SK-N-SH (cell line): ENCODE data around the gene TNFRSF1A. TPM values are rescaled to one million over a fixed set of nuclear protein-coding genes. Genes with fewer than 3 reads are reported as not detected.

Experiments
- CTCF ChIA-PET: fragments of 300-600, 350-600 bp; formaldehyde crosslinking; extraction: SDS; loops from one replicate; lab custom pipeline; 2021; lab: Yijun Ruan, JAX
- POLR2A ChIA-PET: fragments of 350-600 bp; sonication (Branson Sonifier 250); formaldehyde crosslinking; extraction: SDS; loops from one replicate; lab custom pipeline; 2020; ENCODE audit warnings: antibody characterized with exemption, inconsistent platforms; lab: Yijun Ruan, JAX
- DNase-seq: peaks from one replicate; pipeline ENCODE4 v3.0.0; 2012
- H2AFZ ChIP-seq: fragments of 200-600 bp; sonication (generic); 2 replicates; pipeline ENCODE4 v1.8.1; 2016; ENCODE audit warnings: antibody characterized with exemption, mild to moderate bottlenecking, low read depth
- H3F3A ChIP-seq: fragments of 200-600 bp; sonication (generic); replicated peaks from 2 replicates; pipeline ENCODE3; 2016; ENCODE audit warnings: antibody characterized with exemption, mild to moderate bottlenecking; ENCODE audit not compliant: insufficient read depth
- H3K27ac ChIP-seq, 2 experiments: fragments of 200-500 bp in 1 of 2; fragments of 200-600 bp in 1 of 2; sonication (Bioruptor generic) in 1 of 2; sonication (generic), shearing (Covaris generic) in 1 of 2; 2 replicates each; pipeline versions ENCODE4 v1.5.1 to v1.6.1; 2014 to 2016; ENCODE audit warnings: low read depth in 2 of 2, inconsistent platforms in 1 of 2, low read length in 1 of 2, mild to moderate bottlenecking in 1 of 2, mixed read lengths in 1 of 2
- H3K27me3 ChIP-seq: fragments of 200-600 bp; sonication (generic), shearing (Covaris generic); 2 replicates; pipeline ENCODE4 v1.6.1; 2016; ENCODE audit warnings: mixed run types; ENCODE audit not compliant: insufficient read depth
- H3K36me3 ChIP-seq, 2 experiments: fragments of 200-500 bp in 1 of 2; fragments of 200-600 bp in 1 of 2; sonication (Bioruptor generic) in 1 of 2; sonication (generic) in 1 of 2; replicated peaks in 1 of 2; 2 replicates each; pipeline versions ENCODE3 to v1.5.1; 2014 to 2016; ENCODE audit warnings: low read length in 1 of 2, mild to moderate bottlenecking in 1 of 2; ENCODE audit not compliant: insufficient read depth in 2 of 2, control insufficient read depth in 1 of 2
- H3K4me1 ChIP-seq, 2 experiments: fragments of 200-500 bp in 1 of 2; fragments of 200-600 bp in 1 of 2; sonication (Bioruptor generic) in 1 of 2; sonication (generic), shearing (Covaris generic) in 1 of 2; 2 replicates each; pipeline versions ENCODE4 v1.5.1 to v1.6.1; 2014 to 2016; ENCODE audit warnings: low read depth in 1 of 2, low read length in 1 of 2, mixed run types in 1 of 2; ENCODE audit not compliant: insufficient read depth in 2 of 2, control insufficient read depth in 1 of 2
- H3K4me2 ChIP-seq: fragments of 200-600 bp; sonication (generic), shearing (Covaris generic); 2 replicates; pipeline ENCODE4 v1.6.1; 2017; ENCODE audit warnings: mixed run types
- H3K4me3 ChIP-seq, 2 experiments: fragments of 200-500 bp in 1 of 2; fragments of 200-600 bp in 1 of 2; sonication (Bioruptor generic) in 1 of 2; sonication (generic), shearing (Covaris generic) in 1 of 2; 2 replicates each; pipeline versions ENCODE4 v1.5.1 to v1.8.1; 2014 to 2016; ENCODE audit warnings: low read depth in 2 of 2, inconsistent platforms in 1 of 2, low read length in 1 of 2, mild to moderate bottlenecking in 1 of 2, mixed read lengths in 1 of 2, moderate library complexity in 1 of 2
- H3K79me2 ChIP-seq: fragments of 200-600 bp; sonication (generic); 2 replicates; pipeline ENCODE4 v1.8.1; 2017; ENCODE audit warnings: mild to moderate bottlenecking; ENCODE audit not compliant: insufficient read depth
- H3K9ac ChIP-seq: fragments of 200-600 bp; sonication (generic); 2 replicates; pipeline ENCODE4 v1.6.1; 2017; ENCODE audit warnings: mixed run types
- H3K9me2 ChIP-seq: fragments of 200-600 bp; sonication (generic); 2 replicates; pipeline ENCODE4 v1.6.1; 2017; ENCODE audit warnings: mixed run types
- H3K9me3 ChIP-seq: fragments of 200-600 bp; sonication (generic); 2 replicates; pipeline ENCODE4 v1.6.1; 2017; ENCODE audit warnings: mixed run types, mild to moderate bottlenecking, moderate library complexity
- H4K20me1 ChIP-seq: fragments of 200-600 bp; sonication (generic); 2 replicates; pipeline ENCODE4 v1.6.1; 2017; ENCODE audit warnings: mild to moderate bottlenecking, mixed run types; ENCODE audit not compliant: insufficient read depth
- CHD2 ChIP-seq: fragments of 150-350 bp; IDR thresholded peaks from 2 replicates; pipeline ENCODE4 v1.6.1; 2018; ENCODE audit warnings: low read length; ENCODE audit not compliant: partially characterized antibody
- EZH2phosphoT487 ChIP-seq: fragments of 200-600 bp; sonication (generic); IDR thresholded peaks from 2 replicates; pipeline ENCODE4 v1.6.1; 2017; ENCODE audit warnings: low read depth, mixed run types, mild to moderate bottlenecking, antibody characterized with exemption, moderate library complexity, borderline replicate concordance
- FOXJ3 ChIP-seq: sonication (generic); formaldehyde crosslinking; IDR thresholded peaks from 2 replicates; pipeline ENCODE4 v1.5.1; 2020; ENCODE audit warnings: mild to moderate bottlenecking, missing genetic modification reagents
- FOXM1 ChIP-seq: IDR thresholded peaks from 2 replicates; pipeline ENCODE4 v1.4.0; 2012; ENCODE audit warnings: low read depth, mild to moderate bottlenecking
- GABPA ChIP-seq: IDR thresholded peaks from 2 replicates; pipeline ENCODE4 v1.4.0; 2012; ENCODE audit warnings: low read depth, mild to moderate bottlenecking
- GATA2 ChIP-seq: sonication (generic); formaldehyde crosslinking; IDR thresholded peaks from 2 replicates; pipeline ENCODE4 v1.5.0; 2020; ENCODE audit warnings: mild to moderate bottlenecking, missing genetic modification reagents
- JUND ChIP-seq: IDR thresholded peaks from 2 replicates; pipeline ENCODE4 v1.4.0; 2012
- NFIC ChIP-seq: IDR thresholded peaks from 2 replicates; pipeline ENCODE4 v1.4.0; 2012; ENCODE audit warnings: borderline replicate concordance
- NRF1 ChIP-seq: IDR thresholded peaks from 2 replicates; pipeline ENCODE4 v1.6.1; 2012; ENCODE audit warnings: low read depth, mild to moderate bottlenecking, low read length
- RAD21 ChIP-seq: IDR thresholded peaks from 2 replicates; pipeline ENCODE4 v1.6.1; 2012; ENCODE audit warnings: mild to moderate bottlenecking, low read length
- RCOR1 ChIP-seq: fragments of 150-350 bp; IDR thresholded peaks from 2 replicates; pipeline ENCODE4 v1.6.1; 2017; ENCODE audit warnings: antibody characterized with exemption, low read length
- RFX5 ChIP-seq: IDR thresholded peaks from 2 replicates; pipeline ENCODE4 v1.6.1; 2012; ENCODE audit warnings: mild to moderate bottlenecking, improper control_type of control experiment, low read length
- SIN3A ChIP-seq: IDR thresholded peaks from 2 replicates; pipeline ENCODE4 v1.6.1; 2012; ENCODE audit warnings: low read depth, mild to moderate bottlenecking, low read length, moderate library complexity, borderline replicate concordance
- TAF1 ChIP-seq: IDR thresholded peaks from 2 replicates; pipeline ENCODE4 v1.6.1; 2012; ENCODE audit warnings: low read depth, mild to moderate bottlenecking, low read length, moderate library complexity, borderline replicate concordance
- WGBS: methylation state at CpG from one replicate; pipeline ENCODE4 v1.1.6; 2017; ENCODE audit warnings: low lambda C conversion rate; 5-methylcytosine and 5-hydroxymethylcytosine counted together
- polyA plus RNA-seq, 3 experiments: library from polyadenylated mRNA; depleted of rRNA; stranded (reverse); fragments of >200 nt; gene quantifications; 2 replicates each; pipeline ENCODE4 v1.2.3, GENCODE V29; 2012
- TF ChIP-seq, protein P1 (sequence below): IDR thresholded peaks from 2 replicates; pipeline ENCODE4 v1.6.1; 2012; ENCODE audit warnings: mild to moderate bottlenecking, low read depth, low read length, moderate library complexity
- TF ChIP-seq, protein P2 (sequence below): fragments of 200-600 bp; sonication (generic); IDR thresholded peaks from 2 replicates; pipeline ENCODE4 v1.6.1; 2017; ENCODE audit warnings: antibody characterized with exemption, mild to moderate bottlenecking, moderate library complexity
- TF ChIP-seq, protein P3 (sequence below): IDR thresholded peaks from 2 replicates; pipeline ENCODE4; 2012

The TNFRSF1A gene
- polyA plus RNA-seq, 1 of the 3 experiments (the other 2 are of a cell fraction) = 92.9 TPM

DNA sequence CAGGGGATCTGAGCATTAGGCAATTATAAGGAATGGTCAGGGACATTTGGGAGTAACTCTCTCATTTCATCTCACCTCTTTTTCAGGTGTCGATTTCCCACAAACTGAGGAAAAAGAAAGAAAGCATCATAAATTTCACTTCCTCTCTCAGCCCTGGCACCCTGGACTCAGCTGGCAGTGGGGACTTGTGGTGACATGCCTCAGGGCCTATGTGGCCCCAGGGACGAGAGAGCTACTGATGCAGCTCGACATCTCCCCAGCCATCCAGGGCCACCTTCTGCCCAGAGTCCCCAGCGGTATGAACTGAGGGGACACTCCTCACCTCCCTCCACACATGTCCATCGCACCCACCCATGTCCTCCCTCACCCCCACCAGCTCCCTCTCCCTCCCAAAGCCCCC is 11.7 kb downstream of the TNFRSF1A start:
- peaks cover 45% of the 10 kb centered on the region for H3K79me2 ChIP-seq
- peaks cover 8 to 35% of the 10 kb centered on the region in 2 experiments; a peak in 3 of 4 replicates for H3K4me1 ChIP-seq
- H3K9ac ChIP-seq = no peak overlapping the region
- no peak overlapping the region for H3K4me2 ChIP-seq
- H3K9me3 ChIP-seq = no peaks in the 10 kb centered on the region
- no peak overlapping the region for H3K4me3 ChIP-seq
- peaks cover 45 to 58% of the 10 kb centered on the region in 2 experiments for H3K36me3 ChIP-seq
- no peak for TF ChIP-seq RCOR1
- no peak for TF ChIP-seq EZH2phosphoT487
- TF ChIP-seq GATA2 (CRISPR knock-in tag) = no peak
- TF ChIP-seq, protein P1, sequence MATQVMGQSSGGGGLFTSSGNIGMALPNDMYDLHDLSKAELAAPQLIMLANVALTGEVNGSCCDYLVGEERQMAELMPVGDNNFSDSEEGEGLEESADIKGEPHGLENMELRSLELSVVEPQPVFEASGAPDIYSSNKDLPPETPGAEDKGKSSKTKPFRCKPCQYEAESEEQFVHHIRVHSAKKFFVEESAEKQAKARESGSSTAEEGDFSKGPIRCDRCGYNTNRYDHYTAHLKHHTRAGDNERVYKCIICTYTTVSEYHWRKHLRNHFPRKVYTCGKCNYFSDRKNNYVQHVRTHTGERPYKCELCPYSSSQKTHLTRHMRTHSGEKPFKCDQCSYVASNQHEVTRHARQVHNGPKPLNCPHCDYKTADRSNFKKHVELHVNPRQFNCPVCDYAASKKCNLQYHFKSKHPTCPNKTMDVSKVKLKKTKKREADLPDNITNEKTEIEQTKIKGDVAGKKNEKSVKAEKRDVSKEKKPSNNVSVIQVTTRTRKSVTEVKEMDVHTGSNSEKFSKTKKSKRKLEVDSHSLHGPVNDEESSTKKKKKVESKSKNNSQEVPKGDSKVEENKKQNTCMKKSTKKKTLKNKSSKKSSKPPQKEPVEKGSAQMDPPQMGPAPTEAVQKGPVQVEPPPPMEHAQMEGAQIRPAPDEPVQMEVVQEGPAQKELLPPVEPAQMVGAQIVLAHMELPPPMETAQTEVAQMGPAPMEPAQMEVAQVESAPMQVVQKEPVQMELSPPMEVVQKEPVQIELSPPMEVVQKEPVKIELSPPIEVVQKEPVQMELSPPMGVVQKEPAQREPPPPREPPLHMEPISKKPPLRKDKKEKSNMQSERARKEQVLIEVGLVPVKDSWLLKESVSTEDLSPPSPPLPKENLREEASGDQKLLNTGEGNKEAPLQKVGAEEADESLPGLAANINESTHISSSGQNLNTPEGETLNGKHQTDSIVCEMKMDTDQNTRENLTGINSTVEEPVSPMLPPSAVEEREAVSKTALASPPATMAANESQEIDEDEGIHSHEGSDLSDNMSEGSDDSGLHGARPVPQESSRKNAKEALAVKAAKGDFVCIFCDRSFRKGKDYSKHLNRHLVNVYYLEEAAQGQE = no peak
- TF ChIP-seq, protein P2, sequence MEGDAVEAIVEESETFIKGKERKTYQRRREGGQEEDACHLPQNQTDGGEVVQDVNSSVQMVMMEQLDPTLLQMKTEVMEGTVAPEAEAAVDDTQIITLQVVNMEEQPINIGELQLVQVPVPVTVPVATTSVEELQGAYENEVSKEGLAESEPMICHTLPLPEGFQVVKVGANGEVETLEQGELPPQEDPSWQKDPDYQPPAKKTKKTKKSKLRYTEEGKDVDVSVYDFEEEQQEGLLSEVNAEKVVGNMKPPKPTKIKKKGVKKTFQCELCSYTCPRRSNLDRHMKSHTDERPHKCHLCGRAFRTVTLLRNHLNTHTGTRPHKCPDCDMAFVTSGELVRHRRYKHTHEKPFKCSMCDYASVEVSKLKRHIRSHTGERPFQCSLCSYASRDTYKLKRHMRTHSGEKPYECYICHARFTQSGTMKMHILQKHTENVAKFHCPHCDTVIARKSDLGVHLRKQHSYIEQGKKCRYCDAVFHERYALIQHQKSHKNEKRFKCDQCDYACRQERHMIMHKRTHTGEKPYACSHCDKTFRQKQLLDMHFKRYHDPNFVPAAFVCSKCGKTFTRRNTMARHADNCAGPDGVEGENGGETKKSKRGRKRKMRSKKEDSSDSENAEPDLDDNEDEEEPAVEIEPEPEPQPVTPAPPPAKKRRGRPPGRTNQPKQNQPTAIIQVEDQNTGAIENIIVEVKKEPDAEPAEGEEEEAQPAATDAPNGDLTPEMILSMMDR = no peak
- no peak for TF ChIP-seq RFX5
- no peak for TF ChIP-seq CHD2
- TF ChIP-seq, protein P3, sequence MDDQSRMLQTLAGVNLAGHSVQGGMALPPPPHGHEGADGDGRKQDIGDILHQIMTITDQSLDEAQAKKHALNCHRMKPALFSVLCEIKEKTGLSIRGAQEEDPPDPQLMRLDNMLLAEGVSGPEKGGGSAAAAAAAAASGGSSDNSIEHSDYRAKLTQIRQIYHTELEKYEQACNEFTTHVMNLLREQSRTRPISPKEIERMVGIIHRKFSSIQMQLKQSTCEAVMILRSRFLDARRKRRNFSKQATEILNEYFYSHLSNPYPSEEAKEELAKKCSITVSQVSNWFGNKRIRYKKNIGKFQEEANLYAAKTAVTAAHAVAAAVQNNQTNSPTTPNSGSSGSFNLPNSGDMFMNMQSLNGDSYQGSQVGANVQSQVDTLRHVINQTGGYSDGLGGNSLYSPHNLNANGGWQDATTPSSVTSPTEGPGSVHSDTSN = no peak
- TF ChIP-seq RAD21 = no peak
- TF ChIP-seq NFIC = no peak
- no peak for TF ChIP-seq SIN3A
- no peak for TF ChIP-seq FOXJ3 (CRISPR knock-in tag)
- TF ChIP-seq JUND = no peak
- TF ChIP-seq NRF1 = no peak
- no peak for TF ChIP-seq GABPA
- no peak for TF ChIP-seq TAF1
- TF ChIP-seq FOXM1 = no peak
- TF ChIP-seq, all 33 proteins: peak for 0
- no peaks in the 10 kb centered on the region for H3K27me3 ChIP-seq
- H4K20me1 ChIP-seq = 0 out of 2 replicates have a peak, but pooled peaks cover 5% of the 10 kb centered on the region
- H3F3A ChIP-seq = peaks cover 59% of the 10 kb centered on the region
- H2AFZ ChIP-seq = no peak overlapping the region
- DNase-seq = no peak
- POLR2A ChIA-PET = interaction anchor here (0.7 kb wide), 1 partner anchor 10 kb away, joined by 3 read pairs; no protein-coding TSS in a partner anchor
- no peak overlapping the region for H3K27ac ChIP-seq
- CTCF ChIA-PET = no interaction called here
- no peaks in the 10 kb centered on the region for H3K9me2 ChIP-seq
- 91% methylated on average over 5 of the region's 5 CpGs for WGBS
